Calu3 (cell line): ENCODE data around the gene SAMD4A. TPM values are rescaled to one million over a fixed set of nuclear protein-coding genes. Genes with fewer than 3 reads are reported as not detected.

ENCODE experiments used
- BruUV-seq: library from RNA; stranded (reverse); fragments of 400-500 nt; replicated peaks from 2 replicates; lab custom pipeline; 2021; lab: Mats Ljungman, UMichigan
- CTCF ChIA-PET: fragments of 300-600 bp; sonication (Branson Sonifier 250); formaldehyde crosslinking; loops from one replicate; lab custom pipeline; 2022; ENCODE audit warnings: antibody characterized with exemption; lab: Charles Lee
- DNase-seq: peaks from one replicate; pipeline ENCODE4 v3.0.0; 2022
- H3K27ac Mint-ChIP-seq: one replicate; pipeline ENCODE4 v1.8.0; 2022; ENCODE audit warnings: mixed read lengths; ENCODE audit not compliant: unreplicated experiment
- H3K27me3 Mint-ChIP-seq: one replicate; pipeline ENCODE4 v1.8.0; 2022; ENCODE audit warnings: mixed read lengths; ENCODE audit not compliant: unreplicated experiment
- H3K36me3 Mint-ChIP-seq: one replicate; pipeline ENCODE4 v1.8.0; 2022; ENCODE audit warnings: mild to moderate bottlenecking, moderate library complexity, mixed read lengths; ENCODE audit not compliant: insufficient read depth, unreplicated experiment
- H3K4me1 Mint-ChIP-seq: one replicate; pipeline ENCODE4 v1.8.0; 2022; ENCODE audit warnings: mild to moderate bottlenecking, low read depth, mixed read lengths; ENCODE audit not compliant: unreplicated experiment
- H3K4me3 Mint-ChIP-seq: one replicate; pipeline ENCODE4 v1.8.0; 2022; ENCODE audit warnings: mild to moderate bottlenecking, low read depth, moderate library complexity, mixed read lengths; ENCODE audit not compliant: unreplicated experiment
- H3K9me3 Mint-ChIP-seq: one replicate; pipeline ENCODE4 v1.8.0; 2022; ENCODE audit warnings: low read depth, mixed read lengths; ENCODE audit not compliant: unreplicated experiment
- CTCF ChIP-seq: fragments of 200-600 bp; IDR thresholded peaks from one replicate; pipeline ENCODE4 v1.8.0; 2022; ENCODE audit warnings: antibody characterized with exemption; ENCODE audit not compliant: unreplicated experiment
- intact Hi-C: fragments of 100-400 bp; cut with micrococcal nuclease; formaldehyde crosslinking; loops from one replicate; pipeline ENCODE4 v1.10.0; 2022; ENCODE audit not compliant: unreplicated experiment
- total RNA-seq: library from RNA; stranded (reverse); gene quantifications from 2 replicates; pipeline ENCODE4 v1.2.3, GENCODE V29; 2022

Gene SAMD4A
- total RNA-seq, 1 experiment from 2014 or later = 14.4 TPM

GRCh38 chr14:54812617-54813016 is 245.7 kb downstream of the SAMD4A start:
- no peak for TF ChIP-seq CTCF
- no peak overlapping the region for H3K27ac Mint-ChIP-seq
- intact Hi-C loops = no loop called here
- H3K9me3 Mint-ChIP-seq = no peaks in the 10 kb centered on the region
- DNase-seq = no peak
- peaks cover 13% of the 10 kb centered on the region for H3K4me1 Mint-ChIP-seq
- H3K4me3 Mint-ChIP-seq = no peak overlapping the region
- CTCF ChIA-PET = interaction anchor here (0.6 kb wide), 1 partner anchor 19 kb away, joined by 4 read pairs; no protein-coding TSS in a partner anchor
- H3K36me3 Mint-ChIP-seq = no peaks in the 10 kb centered on the region
- H3K27me3 Mint-ChIP-seq = peaks cover 27% of the 10 kb centered on the region
- BruUV-seq = no TSS peak

- no peaks in the 10 kb centered on the region for H3K9me3 Mint-ChIP-seq
- H3K27me3 Mint-ChIP-seq = peaks cover 27% of the 10 kb centered on the region
- intact Hi-C loops = no loop called here
- CTCF ChIA-PET = interaction anchor here (0.6 kb wide), 2 partner anchors 19 to 219 kb away, joined by 3 to 4 read pairs; no protein-coding TSS in a partner anchor
- no peak overlapping the region for H3K4me3 Mint-ChIP-seq
- H3K4me1 Mint-ChIP-seq = peaks cover 13% of the 10 kb centered on the region
- no peak overlapping the region for H3K27ac Mint-ChIP-seq
- DNase-seq = no peak
- no peak for TF ChIP-seq CTCF
- BruUV-seq = no TSS peak
- no peaks in the 10 kb centered on the region for H3K36me3 Mint-ChIP-seq
These were observed 246.2 kb downstream of the SAMD4A start for GRCh38 chr14:54813081-54813480.

- CTCF ChIA-PET = no interaction called here
- no peaks in the 10 kb centered on the region for H3K36me3 Mint-ChIP-seq
- no peak for TF ChIP-seq CTCF
- no peak overlapping the region for H3K27ac Mint-ChIP-seq
- no peak overlapping the region for H3K4me3 Mint-ChIP-seq
- DNase-seq = peak; percentile 21
- H3K4me1 Mint-ChIP-seq = peaks cover 13% of the 10 kb centered on the region
- no TSS peak for BruUV-seq
- H3K27me3 Mint-ChIP-seq = peaks cover 28% of the 10 kb centered on the region
- no peaks in the 10 kb centered on the region for H3K9me3 Mint-ChIP-seq
- intact Hi-C loops = no loop called here
These were observed 247.1 kb downstream of the SAMD4A start for GRCh38 chr14:54814076-54814475.

GRCh38 chr14:54815016-54815415 is 248.1 kb downstream of the SAMD4A start:
- BruUV-seq = no TSS peak
- Mint-ChIP-seq H3K4me3 (peak overlapping the region; percentile 20), H3K4me1 (peaks cover 13% of the 10 kb centered on the region), H3K27me3 (peaks cover 37% of the 10 kb centered on the region), H3K9me3 (no peaks in the 10 kb centered on the region), H3K27ac (peak overlapping the region; percentile 7), H3K36me3 (no peaks in the 10 kb centered on the region)
- intact Hi-C loops = no loop called here
- TF ChIP-seq CTCF = no peak
- CTCF ChIA-PET = interaction anchor here (0.6 kb wide), 1 partner anchor 55 kb away, joined by 3 read pairs; no protein-coding TSS in a partner anchor
- peak; percentile 44 for DNase-seq
